Measurements from ENCODE around the gene MAPK9.
"Not testable (repeated sequence)": the region's sequence is repeated elsewhere in the genome, so short reads cannot be mapped to it uniquely, and the experiment has no call there.

MAPK9 gene

DNA sequence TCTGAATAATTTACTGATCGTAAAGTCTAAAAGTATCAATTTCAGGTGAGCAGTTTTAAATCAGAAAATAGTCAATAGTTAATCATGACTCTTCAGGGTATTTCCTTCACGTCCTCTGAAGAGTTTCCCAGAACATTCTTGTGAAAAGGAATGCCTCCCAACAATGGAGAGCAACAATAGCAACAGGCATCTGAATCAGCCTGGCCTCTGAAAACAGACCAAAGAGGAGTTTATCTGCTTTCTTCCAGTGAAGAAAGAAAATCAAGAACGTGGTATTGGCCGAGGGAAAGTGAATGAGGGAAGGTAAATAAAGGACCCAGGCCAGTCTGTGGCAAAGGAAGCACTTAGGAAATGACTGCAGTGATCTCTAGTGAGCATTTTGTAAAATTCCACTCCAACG is 56.8 kb downstream of the MAPK9 start:
- DNase-seq (ENCODE audit: low spot score), result no peak

- DNase-seq (ENCODE audit: low spot score), result no peak
Observed at GRCh38 chr5:180234271-180234670, 57.6 kb downstream of the MAPK9 start.

DNA sequence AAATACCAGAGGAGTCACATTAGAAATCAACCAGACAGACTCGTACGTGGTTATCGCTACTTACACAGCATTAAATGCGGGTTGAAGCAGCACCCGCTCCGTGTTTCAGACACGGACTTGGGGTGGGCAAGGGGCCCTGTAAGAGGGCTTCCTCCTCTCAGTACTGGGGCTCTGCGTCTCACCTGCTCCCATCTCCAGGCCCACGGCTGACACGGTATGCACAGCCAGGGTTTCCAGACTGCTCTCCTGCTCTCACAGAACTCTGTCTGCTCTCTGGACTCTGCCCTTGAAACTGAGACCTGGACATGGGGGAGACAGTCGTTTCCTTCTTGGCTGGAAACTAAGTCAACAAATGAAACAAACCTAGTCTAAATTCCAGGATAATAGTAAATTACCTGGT is 58.2 kb downstream of the MAPK9 start:
- no peak for DNase-seq (ENCODE audit: low spot score)

DNA sequence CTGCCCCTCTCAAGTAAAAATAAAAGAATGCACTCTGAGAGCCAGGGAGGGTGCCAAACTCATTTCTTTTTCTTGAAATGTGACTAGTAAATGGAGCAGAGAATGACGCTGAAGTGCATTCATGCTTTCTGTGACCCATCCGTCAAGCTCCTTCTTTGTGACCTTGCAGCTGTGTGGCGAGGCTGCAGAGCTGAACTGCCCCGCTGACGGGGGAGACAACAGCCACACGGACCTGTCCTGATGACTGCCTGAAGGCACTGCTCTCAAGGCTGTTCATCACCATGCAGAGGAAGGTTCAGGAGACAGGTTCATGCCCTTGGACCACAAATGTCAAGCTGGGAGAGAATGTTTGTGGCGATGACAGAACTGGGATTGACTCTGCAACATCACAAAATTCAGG is 61.9 kb downstream of the MAPK9 start:
- no peak for DNase-seq (ENCODE audit: low spot score)

- no peak for DNase-seq (ENCODE audit: low spot score)
Observed at GRCh38 chr5:180222056-180222455, 69.8 kb downstream of the MAPK9 start.

GRCh38 chr5:180217797-180218196 is 74.1 kb downstream of the MAPK9 start:
- no peak for DNase-seq (ENCODE audit: low spot score)

- no peak for DNase-seq (ENCODE audit: low spot score)
Observed at GRCh38 chr5:180216646-180217171, 75.2 kb downstream of the MAPK9 start.

DNA sequence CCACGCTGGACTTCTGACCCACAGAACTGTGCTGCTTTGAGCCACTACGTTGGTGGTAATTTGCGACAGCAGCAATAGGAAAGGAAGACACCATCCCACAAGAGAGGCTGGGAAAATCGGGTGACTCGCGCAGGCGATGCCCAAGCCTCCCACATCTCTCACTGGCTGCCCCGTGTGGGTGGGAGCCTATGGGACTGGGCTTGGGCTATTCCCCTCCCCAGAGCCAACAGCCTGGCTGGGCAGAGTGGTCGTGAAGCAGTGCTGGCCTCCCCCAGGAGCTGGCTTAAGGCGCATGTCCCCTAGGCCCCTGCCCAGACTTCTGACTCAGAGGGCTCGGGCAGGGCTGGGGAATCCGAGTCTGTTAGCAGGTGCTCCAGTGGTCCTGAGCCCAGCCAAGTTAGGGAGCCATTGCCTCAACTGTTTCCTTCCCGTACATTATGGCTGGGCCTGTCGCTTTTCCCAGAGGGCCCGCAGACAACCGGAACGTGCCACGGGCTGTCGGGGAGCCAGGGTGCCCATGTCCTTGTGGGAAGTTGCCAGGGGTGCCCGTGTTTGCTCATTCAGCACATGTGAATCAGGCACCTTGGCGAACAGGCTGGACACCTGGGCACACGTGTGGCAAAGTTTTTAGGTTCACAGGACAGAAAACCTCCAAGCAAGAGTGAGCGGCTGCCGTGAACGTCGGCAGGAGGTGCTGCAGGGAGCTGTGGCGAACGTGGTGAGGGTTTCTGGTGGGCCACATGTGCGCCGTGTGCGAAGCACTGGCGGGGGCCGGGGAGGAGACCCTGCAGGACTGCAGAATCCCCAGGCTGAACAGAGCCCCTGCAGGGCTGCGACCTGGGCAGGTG is 75.9 kb downstream of the MAPK9 start:
- DNase-seq (ENCODE audit: low spot score), result no peak

GRCh38 chr5:180214870-180215770 is 76.8 kb downstream of the MAPK9 start:
- DNase-seq (ENCODE audit: low spot score), result no peak

- no peak for DNase-seq (ENCODE audit: low spot score)
Observed at GRCh38 chr5:180213657-180214207, 78.2 kb downstream of the MAPK9 start.

DNA sequence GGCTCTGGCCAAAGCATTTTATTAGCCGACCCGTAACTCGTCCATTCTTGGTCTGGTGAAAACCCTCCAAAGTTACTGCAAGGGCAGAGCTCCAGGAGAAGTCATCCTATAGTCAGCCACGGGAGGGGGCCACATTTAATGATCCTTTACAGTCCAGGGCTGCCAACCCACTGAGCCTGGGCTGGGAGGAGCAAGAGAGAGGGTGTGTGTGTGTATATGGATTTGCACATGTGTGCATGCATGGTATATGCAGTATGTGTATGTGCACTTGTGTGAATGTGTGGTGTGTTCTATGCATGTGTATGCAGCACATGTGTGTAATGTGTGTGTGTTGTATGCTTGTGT is 78.7 kb downstream of the MAPK9 start:
- DNase-seq (ENCODE audit: low spot score), result no peak

DNA sequence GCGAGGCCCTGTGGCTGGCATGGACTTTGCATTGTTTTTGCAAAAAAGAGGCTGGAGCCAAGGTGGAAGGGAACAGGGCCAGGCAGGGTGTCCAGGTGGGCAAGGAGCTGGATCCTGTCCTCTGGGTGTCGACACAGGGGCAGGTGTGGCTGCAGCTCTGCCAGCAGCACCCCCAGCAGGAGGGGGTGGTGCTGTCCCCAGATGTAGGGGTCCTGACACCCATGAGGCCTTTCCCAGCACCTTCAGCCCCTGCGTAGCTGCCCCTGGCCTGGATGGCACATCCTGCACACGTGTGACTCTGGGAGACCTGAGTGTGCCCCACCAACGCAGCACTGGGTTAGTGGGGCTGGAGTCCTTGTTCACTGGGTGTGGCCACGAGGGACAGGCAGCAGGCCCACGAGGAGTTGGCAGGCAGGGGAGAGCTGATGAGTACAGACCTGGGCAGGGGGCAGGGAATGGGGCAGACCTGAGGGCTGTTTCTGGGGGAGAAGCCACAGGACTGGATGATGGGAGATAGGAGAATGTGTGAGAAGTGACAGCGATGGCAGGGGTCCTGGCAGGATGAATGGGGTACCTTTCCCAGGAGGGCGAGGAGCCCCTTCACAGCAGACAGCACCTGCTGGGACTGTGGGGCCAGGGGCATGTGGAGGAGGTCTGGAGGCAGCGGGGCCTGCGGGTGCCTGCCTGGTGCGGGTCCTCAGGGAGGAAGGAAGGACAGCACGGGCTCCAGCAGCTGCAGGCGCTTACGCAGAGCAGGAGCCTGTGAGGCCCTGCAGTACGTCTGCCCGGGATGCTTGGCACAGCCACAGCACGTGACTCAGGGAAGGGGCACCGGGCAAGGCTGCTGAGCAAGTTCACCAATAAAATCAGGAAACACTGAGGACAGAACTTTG is 79.3 kb downstream of the MAPK9 start:
- no peak for DNase-seq (ENCODE audit: low spot score)

- DNase-seq (ENCODE audit: low spot score), result no peak
Observed at GRCh38 chr5:180211761-180212035, 80.2 kb downstream of the MAPK9 start.

DNA sequence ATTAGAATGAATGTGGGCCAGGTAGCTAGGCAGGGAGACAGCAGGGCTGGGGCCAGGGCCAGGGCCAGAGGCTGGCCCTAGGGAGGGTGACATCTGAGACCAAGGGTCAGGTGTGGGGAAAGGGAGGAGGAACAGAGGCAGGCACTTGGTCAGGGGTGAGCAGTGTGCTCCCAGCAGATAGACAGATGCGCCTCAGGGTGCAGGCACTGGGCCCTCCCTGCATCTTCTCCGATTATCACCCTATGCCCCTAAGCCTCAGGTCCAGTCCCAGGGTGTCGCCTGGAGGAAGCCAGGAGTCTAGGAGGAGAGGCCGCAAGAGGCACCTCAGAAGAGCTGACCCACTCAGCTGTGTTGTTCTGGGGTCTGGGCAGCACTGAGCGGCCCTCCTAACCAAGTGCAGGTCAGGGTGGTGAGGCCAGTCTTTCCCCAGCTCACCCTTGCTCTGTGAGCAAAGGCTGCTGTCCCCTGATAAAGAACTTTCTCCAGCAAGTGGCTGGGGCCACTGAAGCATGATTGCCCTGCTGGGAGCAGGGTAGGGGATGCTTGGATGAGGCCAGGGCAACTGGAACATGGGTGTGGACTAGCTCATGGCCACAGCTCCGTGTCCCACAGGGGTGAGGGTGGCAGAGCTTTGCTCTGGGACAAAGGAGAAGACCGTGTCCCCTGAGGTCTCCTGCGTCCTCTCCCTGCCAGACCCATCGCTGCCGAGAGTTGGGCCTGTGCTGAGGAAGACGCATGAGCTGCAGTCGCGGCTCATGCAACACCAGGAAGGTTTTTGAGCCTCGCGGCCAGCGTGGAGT is 80.7 kb downstream of the MAPK9 start:
- DNase-seq (ENCODE audit: low spot score), result no peak

DNA sequence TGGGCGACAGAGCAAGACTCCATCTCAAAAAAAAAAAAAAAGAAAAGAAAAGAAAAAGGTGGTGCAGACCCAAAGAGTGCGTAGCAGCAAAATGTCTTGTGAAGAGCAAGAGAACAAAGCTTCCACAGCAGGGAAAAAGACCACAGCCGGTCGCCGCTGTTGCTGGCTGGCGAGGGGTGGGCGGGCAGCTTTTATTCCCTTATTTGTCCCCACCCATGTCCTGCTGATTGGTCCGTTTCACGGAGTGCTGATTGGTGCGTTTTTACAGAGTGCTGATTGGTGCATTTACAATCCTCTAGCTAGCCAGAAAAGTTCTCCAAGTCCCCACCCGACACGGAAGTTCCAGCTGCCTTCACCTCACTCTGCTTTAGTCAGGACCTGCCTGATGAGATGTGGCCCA is 81.8 kb downstream of the MAPK9 start:
- not testable (repeated sequence) for DNase-seq (ENCODE audit: low spot score)

GRCh38 chr5:180209137-180209581 is 82.7 kb downstream of the MAPK9 start, which contains the start of gene RASGEF1C:
TSS of gene RASGEF1C (minus strand) at chr5:180209211. CDS start at chr5:180138052, 71,159 bp downstream.
- peak; percentile 68 for DNase-seq (ENCODE audit: low spot score)

- peak; percentile 17 for DNase-seq (ENCODE audit: low spot score)
Observed at GRCh38 chr5:180208435-180209081, 83.3 kb downstream of the MAPK9 start.

- DNase-seq (ENCODE audit: low spot score), result no peak
Observed at GRCh38 chr5:180208038-180208434, 83.8 kb downstream of the MAPK9 start.

DNA sequence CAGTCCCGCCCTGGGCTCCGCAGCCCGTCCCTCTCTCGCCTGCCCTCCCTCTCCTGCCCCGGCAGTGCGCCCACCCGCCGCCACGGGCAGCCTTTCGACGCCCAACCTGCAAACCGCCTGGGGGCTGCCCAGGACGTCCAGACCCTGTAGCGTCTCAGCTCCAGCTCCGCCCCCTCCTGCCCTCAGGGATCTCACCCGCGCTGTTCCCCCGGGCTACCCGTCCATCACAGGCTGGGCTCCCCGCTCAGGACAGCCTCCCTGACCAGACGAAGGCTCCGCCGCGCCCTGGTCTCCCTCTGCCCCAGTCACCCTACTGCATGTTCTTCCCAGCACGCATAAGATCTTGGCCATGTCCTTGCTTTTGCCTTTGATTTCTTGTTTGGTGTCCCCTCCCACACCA is 84.3 kb downstream of the MAPK9 start:
- no peak for DNase-seq (ENCODE audit: low spot score)

- no peak for DNase-seq (ENCODE audit: low spot score)
Observed at GRCh38 chr5:180206993-180207392, 84.9 kb downstream of the MAPK9 start.

Data from kidney tubule cell (primary cell).